ENCODE measurements around the gene S100G.
"Not testable (repeated sequence)": the region's sequence is repeated elsewhere in the genome, so short reads cannot be mapped to it uniquely, and the experiment has no call there.

The S100G gene, protein sequence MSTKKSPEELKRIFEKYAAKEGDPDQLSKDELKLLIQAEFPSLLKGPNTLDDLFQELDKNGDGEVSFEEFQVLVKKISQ

GRCh38 chrX:16649858-16650257 lies at the start of gene S100G:
TSS of gene S100G (plus strand) at chrX:16650158. CDS start at chrX:16651007, 849 bp downstream.
- DNase-seq: no peak

DNA sequence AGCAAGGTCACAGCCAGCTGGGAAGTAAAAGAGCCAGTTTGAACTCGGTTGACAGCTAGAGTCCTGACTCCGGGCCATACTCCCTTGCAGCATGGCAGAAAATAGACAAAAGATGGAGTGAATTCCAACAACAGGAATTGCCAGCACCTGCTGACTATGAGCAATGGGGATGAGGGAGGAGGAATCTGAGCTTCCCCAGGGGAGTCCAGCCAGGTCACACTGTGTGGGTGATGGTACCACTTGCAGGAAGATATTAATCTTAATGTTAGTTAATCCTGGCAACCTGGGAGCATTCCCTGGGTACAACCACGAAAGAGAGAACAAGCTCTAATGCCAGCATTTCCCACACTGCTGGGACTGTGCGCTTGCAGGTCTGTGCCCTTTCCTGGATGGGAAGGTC lies 48.1 kb upstream of the S100G start:
- no peak for DNase-seq

DNA sequence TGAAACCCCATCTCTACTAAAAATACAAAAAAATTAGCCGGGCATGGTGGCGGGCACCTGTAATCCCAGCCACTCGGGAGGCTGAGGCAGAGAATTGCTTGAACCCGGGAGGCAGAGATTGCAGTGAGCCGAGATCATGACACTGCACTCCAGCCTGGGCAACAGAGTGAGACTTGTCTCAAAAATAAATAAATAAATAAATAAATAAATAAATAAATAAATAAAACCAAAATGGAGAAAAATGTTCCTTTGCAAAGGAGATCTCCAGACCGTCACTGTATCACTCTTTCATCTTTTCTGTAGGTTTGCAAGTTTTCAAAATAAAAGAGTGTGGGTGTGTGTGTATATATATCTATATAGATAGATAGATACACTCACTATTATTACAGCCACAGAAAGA lies 46.7 kb upstream of the S100G start:
- not testable (repeated sequence) for DNase-seq

- no peak for DNase-seq
These were observed 46.1 kb upstream of the S100G start for GRCh38 chrX:16603822-16604221.

- DNase-seq: no peak
These were observed 45.6 kb upstream of the S100G start for GRCh38 chrX:16604337-16604736.

DNA sequence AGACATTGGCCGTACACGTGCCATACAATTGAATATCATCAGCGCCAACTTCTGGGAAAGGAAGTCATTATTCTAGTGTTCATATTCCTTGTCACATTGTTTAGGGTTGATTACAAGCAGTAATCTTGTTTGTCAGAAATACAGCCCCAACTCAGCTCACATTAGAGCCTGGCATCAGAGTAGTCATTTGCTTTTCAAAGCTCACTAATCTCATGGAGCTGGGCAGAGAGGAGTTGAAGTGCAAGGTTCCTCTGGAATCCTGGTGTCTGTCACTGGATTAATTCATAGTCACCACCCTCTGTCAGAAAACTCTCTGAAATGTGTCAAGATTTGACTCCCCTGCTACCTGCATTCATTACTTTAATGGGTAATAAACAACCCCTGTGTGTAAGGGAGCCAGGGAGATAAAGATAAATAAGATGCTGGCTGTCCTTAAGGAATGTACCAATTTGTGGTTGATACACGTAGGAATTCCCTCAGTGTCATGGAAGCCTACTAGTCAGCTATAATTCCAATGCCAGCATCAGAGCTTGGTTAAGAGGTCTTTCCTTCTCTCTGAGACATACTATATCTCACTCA lies 43.7 kb upstream of the S100G start:
- DNase-seq: no peak

DNA sequence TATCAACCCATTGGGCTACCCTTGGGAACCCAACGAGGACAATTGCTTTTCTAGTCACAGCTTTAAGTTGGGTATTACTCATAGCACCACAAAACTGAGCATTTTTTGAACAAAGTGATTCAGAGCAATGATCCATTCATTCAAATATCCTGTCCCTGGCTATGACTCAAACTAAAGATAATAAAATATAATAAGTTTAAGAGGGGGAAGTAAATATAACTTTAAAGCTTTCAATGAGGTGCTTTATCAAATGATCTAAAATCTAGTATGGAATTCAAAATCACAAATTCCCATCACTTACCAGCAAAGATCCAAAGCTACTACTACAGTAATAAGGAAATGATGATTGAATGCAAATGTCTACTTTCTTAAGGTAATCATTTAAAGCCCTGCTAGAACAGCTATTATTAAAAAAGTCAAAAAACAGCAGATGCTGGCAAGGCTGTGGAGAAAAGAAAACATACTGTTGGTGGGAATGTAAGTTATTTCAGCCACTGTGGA lies 39.8 kb upstream of the S100G start:
- DNase-seq: no peak

- not testable (repeated sequence) for DNase-seq
These were observed 39.3 kb upstream of the S100G start for GRCh38 chrX:16610654-16611053.

GRCh38 chrX:16612257-16612897 lies 37.6 kb upstream of the S100G start:
- no peak for DNase-seq

DNA sequence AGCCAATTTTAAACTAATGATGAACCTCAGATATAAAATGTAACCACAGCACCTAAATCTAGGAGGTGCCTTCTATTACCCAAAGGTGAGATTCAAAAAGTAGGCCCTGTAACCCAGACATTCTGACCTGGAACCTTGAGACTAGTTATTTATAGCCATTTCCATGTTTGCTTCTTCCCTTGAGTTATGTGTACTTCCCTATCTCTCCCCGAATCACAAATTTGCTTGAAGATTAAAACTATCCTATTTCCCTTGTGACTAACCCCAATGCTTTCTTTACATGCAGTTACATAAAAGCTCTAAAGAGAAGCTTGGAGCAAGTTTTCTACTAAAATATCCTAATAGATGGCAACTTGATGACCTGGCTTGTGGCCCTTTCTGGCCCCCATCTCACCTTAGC lies 32.6 kb upstream of the S100G start:
- no peak for DNase-seq

- DNase-seq: no peak
These were observed 31.5 kb upstream of the S100G start for GRCh38 chrX:16618422-16618821.

GRCh38 chrX:16619024-16619423 lies 30.9 kb upstream of the S100G start:
- no peak for DNase-seq

- not testable (repeated sequence) for DNase-seq
These were observed 21.4 kb upstream of the S100G start for GRCh38 chrX:16628511-16628910.

DNA sequence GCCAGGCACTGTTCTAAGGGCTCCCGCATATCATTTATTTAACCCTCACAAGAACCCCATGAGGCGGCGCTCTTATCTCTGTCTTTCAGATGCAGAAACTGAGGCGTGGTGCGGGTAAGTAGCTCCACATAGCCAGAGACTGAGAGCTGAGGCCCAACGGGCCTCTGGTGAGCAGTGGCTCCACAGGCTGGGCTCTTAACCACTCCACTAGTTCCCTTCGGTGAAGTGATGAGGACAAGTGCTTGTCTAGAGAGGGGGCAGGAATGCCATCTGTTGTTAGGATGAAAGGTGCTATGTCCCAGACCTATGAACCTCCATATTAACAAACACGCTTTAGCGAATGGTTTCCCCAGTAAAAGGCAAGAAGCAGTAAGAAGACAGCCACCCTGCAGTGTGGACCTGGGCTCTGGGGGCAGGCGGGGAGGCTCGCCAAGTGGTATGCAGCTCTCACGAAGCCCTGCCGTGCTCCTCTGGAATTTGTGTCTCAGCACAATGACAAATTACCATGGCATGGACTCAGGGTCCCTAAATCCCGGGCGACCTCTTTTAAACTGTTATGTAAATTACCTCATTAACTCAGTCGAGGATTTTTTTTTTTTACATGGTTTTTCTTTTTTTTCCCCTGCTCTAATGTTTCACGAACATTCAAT lies 20.9 kb upstream of the S100G start:
- no peak for DNase-seq

DNA sequence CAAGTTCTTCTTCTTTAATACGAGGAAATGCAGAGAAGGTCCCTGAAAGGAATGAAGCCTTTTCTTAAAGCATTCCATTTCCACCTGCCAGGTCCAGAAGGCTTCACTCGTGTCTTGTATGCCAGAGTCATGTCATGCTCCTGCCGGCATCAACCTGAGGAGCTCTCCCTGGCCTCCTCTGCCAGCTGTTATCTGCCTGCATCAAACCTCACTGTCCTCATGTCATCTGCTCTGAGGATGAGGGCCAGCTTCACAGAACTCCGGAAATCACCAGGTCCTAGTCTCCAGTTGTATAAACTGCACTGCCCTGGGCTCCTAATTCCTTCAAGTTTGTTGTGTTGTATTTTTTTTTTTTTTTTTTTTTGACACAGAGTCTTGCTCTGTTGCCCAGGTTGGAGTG lies 20.0 kb upstream of the S100G start:
- no peak for DNase-seq

DNA sequence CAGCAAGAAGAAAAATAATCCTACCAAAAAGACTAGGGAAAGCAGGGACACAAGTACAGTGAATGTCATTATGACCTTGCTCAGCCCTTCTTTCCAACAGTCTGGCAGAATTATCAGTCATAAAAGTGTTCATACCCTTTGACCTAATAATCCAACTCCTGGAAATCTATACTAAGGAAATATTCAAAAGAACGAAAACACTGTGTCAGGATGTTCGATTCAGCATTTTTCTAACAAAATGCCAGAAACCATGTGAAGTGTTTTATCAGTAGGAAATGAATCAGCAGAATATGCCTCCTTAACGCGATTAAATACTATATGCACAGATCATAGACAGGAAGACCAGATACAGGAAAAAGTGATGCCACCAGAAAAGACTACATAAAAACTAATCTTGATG lies 16.2 kb upstream of the S100G start:
- DNase-seq: no peak

GRCh38 chrX:16635040-16635439 lies 14.9 kb upstream of the S100G start:
- DNase-seq: no peak

- no peak for DNase-seq
These were observed 14.4 kb upstream of the S100G start for GRCh38 chrX:16635596-16635995.

- no peak for DNase-seq
These were observed 11.4 kb upstream of the S100G start for GRCh38 chrX:16638533-16638932.

- no peak for DNase-seq
These were observed 10.0 kb upstream of the S100G start for GRCh38 chrX:16639966-16640365.

DNA sequence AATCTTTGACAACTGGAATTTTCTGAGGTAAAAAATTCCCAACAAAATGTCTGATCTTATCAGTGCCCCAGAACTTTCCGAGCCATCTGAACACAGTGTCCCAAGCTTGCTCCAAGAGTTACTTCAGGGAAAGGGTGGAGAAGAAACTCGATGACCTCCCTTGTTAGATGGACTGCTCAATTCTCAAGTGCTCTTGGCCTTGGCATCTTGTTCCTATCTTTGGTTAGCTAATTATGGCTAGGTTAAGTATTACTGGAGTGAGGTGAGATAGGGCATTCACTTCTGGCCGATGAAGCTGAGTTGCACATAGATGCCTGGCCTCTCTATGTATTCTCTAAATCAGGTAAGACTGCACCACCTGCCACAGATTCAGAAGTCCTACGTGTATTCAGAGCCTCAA lies 9.1 kb upstream of the S100G start:
- DNase-seq: no peak

DNA sequence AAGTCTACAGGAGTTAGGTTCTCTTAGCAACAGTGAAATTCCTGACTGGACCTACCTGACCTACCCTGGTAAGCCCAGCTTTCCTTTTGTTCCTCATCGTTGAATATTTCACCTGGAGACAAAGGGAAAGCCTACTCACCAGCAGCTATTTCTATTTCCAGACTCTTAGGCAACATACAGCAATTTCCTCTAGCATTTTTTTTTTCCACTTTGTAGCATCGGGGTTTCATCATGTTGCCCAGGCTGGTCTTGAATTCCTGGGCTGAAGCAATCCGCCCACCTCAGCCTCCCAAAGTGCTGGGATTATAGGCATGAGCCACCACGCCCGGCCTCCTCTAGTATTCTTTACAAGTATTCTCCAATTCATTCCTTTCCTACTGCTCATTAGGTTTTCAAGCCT lies 6.8 kb upstream of the S100G start:
- DNase-seq: no peak

DNA sequence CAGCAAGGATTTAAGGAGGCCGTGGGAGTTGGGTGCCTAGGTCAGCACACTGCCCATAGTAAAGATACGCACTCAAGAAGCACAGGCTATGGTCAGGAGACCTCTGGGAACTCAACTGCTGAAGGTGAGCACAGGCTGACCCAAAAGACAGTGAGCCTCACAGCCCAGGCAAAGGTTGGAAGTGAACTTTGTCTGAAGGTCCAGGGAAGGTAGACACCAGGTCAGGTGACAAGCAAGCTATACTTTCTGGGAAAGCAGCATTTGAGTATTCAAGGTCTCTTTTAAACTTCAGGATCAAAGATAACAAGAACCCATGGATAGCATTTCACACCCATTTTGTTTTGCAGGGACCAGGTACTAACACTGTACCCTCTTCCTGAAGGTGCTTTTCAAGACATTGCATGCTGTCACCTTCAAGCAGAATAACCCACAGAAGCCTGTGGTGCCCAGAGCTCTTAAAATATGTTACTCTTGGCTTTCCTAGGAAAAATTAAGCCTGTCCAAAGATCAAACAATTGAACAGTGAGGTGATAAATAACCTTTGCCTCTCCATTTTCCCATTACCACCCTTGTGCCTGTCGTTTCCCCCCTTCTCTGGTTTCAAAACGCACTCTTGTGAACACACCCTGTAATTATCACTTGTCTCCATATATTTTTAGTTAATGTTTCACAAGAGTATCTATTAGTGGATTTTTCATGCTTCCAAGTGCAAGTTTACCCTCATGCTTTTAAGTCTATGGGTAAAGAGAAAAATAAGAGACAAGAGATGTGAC lies 3.4 kb upstream of the S100G start:
- no peak for DNase-seq

Data from CD4-positive, alpha-beta T cell treated with Interleukin-15 for 1 hour (primary cell).